Anterior cingulate cortex (tissue), 58 donors: ENCODE results near the gene C19orf18.

ENCODE experiments used
- DNase-seq, 58 donors: peaks; one replicate each; lab custom pipeline; 2025; lab: John Stamatoyannopoulos, UW

The C19orf18 gene

GRCh38 chr19:57949296-57949695, 25.0 kb downstream of the C19orf18 start:
- DNase-seq = no peak

GRCh38 chr19:57947419-57948134, 26.8 kb downstream of the C19orf18 start, which contains the start of gene ZNF256:
TSS of gene ZNF256 (minus strand) at chr19:57947706. CDS start at chr19:57947474, 232 bp downstream.
- DNase-seq = peak; percentile 59 to 97 (median 92)

GRCh38 chr19:57947088-57947418, 27.3 kb downstream of the C19orf18 start:
- no peak for DNase-seq

- DNase-seq = no peak
Observed at GRCh38 chr19:57946316-57946715, 28.0 kb downstream of the C19orf18 start.

- no peak for DNase-seq
Observed at GRCh38 chr19:57941593-57941992, 32.7 kb downstream of the C19orf18 start.

- DNase-seq = peak in 9 of 58 donors; percentile 3 to 53 (median 13)
Observed at GRCh38 chr19:57935731-57936130, 38.6 kb downstream of the C19orf18 start.

GRCh38 chr19:57934820-57935665, 39.3 kb downstream of the C19orf18 start, which contains the start of gene ZNF418:
TSS of gene ZNF418 (minus strand) at chr19:57935402. CDS start at chr19:57933822, 1,580 bp downstream.
- DNase-seq = peak in 57 of 58 donors; percentile 8 to 86 (median 68)

GRCh38 chr19:57927587-57927986, 46.7 kb downstream of the C19orf18 start:
- no peak for DNase-seq

- DNase-seq = peak; percentile 34 to 93 (median 81)
Observed at GRCh38 chr19:57916168-57916995, 58.0 kb downstream of the C19orf18 start, which contains the start of gene ZNF417. TSS of gene ZNF417 (minus strand) at chr19:57916592. CDS start at chr19:57916411, 181 bp downstream.

- no peak for DNase-seq
Observed at GRCh38 chr19:57914531-57914930, 59.8 kb downstream of the C19orf18 start.
